Transverse colon (tissue), 3 donors: ENCODE measurements around the gene ZMYND11.

Experiments used
- CTCF ChIP-seq, 5 experiments: fragments of 200-600 bp in 3 of 5; fragments of 450-650 bp in 2 of 5; sonication (generic) in 3 of 5; IDR thresholded peaks; 1 replicate in 2 of 5; 2 replicates in 3 of 5; pipeline ENCODE4 v1.5.1; 2016 to 2017; ENCODE audit warnings: antibody characterized with exemption in 5 of 5, inconsistent platforms in 3 of 5, mild to moderate bottlenecking in 2 of 5, moderate library complexity in 1 of 5
- POLR2A ChIP-seq: fragments of 450-650 bp; IDR thresholded peaks from one replicate; pipeline ENCODE4 v1.6.1; 2016; ENCODE audit warnings: antibody characterized with exemption, mild to moderate bottlenecking, moderate library complexity

GRCh38 chr10:288316-289200 is 153.3 kb downstream of the ZMYND11 start:
- no peak for TF ChIP-seq CTCF (IDR thresholded peaks at IDR 0.05)
- TF ChIP-seq POLR2A = no peak
